AG04449 (cell line): ENCODE results near the gene BARX2.

Experiments
- CTCF ChIA-PET: fragments of 350-600 bp; formaldehyde crosslinking; extraction: SDS; loops from one replicate; lab custom pipeline; 2021; ENCODE audit warnings: antibody characterized with exemption; lab: Yijun Ruan, JAX
- POLR2A ChIA-PET: fragments of 400-600, 350-600 bp; formaldehyde crosslinking; extraction: SDS; loops from one replicate; lab custom pipeline; 2020; ENCODE audit warnings: antibody characterized with exemption, inconsistent platforms; lab: Yijun Ruan, JAX
- DNase-seq: peaks from one replicate; pipeline ENCODE4 v3.0.0-alpha.2; 2010; ENCODE audit warnings: low read depth, low spot score
- H3K4me3 ChIP-seq: 2 replicates; pipeline ENCODE4 v1.5.1; 2011; ENCODE audit warnings: low read depth, mild to moderate bottlenecking, control low read depth, low read length
- CTCF ChIP-seq: IDR thresholded peaks from one replicate; pipeline ENCODE4 v1.5.1; 2011; ENCODE audit warnings: mild to moderate bottlenecking, moderate library complexity, low read length, control low read depth, inconsistent platforms; ENCODE audit not compliant: insufficient read depth; ENCODE audit errors: missing control alignments

BARX2 gene

GRCh38 chr11:129384415-129384814 is 8.8 kb downstream of the BARX2 start:
- POLR2A ChIA-PET: no interaction called here
- no peak overlapping the region for H3K4me3 ChIP-seq
- CTCF ChIA-PET: interaction anchor here (1.7 kb wide), 1 partner anchor 9 kb away, joined by 6 read pairs; the partner anchor contains the start of gene BARX2
- no peak for DNase-seq
- TF ChIP-seq CTCF: no peak

GRCh38 chr11:129385801-129386200 is 10.2 kb downstream of the BARX2 start:
- CTCF ChIA-PET: no interaction called here
- H3K4me3 ChIP-seq: no peak overlapping the region
- no peak for DNase-seq
- POLR2A ChIA-PET: no interaction called here
- TF ChIP-seq CTCF: no peak

- TF ChIP-seq CTCF: no peak
- no peak overlapping the region for H3K4me3 ChIP-seq
- no peak for DNase-seq
- ChIA-PET CTCF (interaction anchor here (1.9 kb wide), 1 partner anchor 11 kb away, joined by 5 read pairs; the partner anchor contains the start of gene BARX2), POLR2A (no interaction called here)
Observed at GRCh38 chr11:129386795-129387397, 11.2 kb downstream of the BARX2 start.

- DNase-seq: no peak
- ChIA-PET POLR2A (no interaction called here), CTCF (interaction anchor here (1.2 to 1.9 kb wide), 2 partner anchors 11 to 14 kb away, joined by 3 to 5 read pairs; partner anchors contain the start of gene BARX2)
- TF ChIP-seq CTCF: no peak
- H3K4me3 ChIP-seq: no peak overlapping the region
Observed at GRCh38 chr11:129387434-129387833, 11.8 kb downstream of the BARX2 start.

GRCh38 chr11:129388824-129389223 is 13.2 kb downstream of the BARX2 start:
- POLR2A ChIA-PET: no interaction called here
- no peak for TF ChIP-seq CTCF
- CTCF ChIA-PET: interaction anchor here (0.9 to 1.2 kb wide), 2 partner anchors 13 to 363 kb away, joined by 3 to 4 read pairs; partner anchors contain the start of gene BARX2

GRCh38 chr11:129390303-129390821 is 14.7 kb downstream of the BARX2 start:
- ChIA-PET POLR2A (no interaction called here), CTCF (no interaction called here)
- DNase-seq: no peak
- TF ChIP-seq CTCF: no peak
- no peak overlapping the region for H3K4me3 ChIP-seq

More at GRCh38 chr11:129388824-129389223, 13.2 kb downstream of the BARX2 start:
- H3K4me3 ChIP-seq: no peak overlapping the region
- no peak for DNase-seq
